SIG-M5 treated with dmso at 0.1 percent for 504 hours (cell line): ENCODE measurements around the gene RGS3.
"Not testable (repeated sequence)": the region's sequence is repeated elsewhere in the genome, so short reads cannot be mapped to it uniquely, and the experiment has no call there.

Experiments used
- DNase-seq: peaks from one replicate; lab custom pipeline; 2025; ENCODE audit not compliant: unreplicated experiment; lab: John Stamatoyannopoulos, UW

The RGS3 gene

DNA sequence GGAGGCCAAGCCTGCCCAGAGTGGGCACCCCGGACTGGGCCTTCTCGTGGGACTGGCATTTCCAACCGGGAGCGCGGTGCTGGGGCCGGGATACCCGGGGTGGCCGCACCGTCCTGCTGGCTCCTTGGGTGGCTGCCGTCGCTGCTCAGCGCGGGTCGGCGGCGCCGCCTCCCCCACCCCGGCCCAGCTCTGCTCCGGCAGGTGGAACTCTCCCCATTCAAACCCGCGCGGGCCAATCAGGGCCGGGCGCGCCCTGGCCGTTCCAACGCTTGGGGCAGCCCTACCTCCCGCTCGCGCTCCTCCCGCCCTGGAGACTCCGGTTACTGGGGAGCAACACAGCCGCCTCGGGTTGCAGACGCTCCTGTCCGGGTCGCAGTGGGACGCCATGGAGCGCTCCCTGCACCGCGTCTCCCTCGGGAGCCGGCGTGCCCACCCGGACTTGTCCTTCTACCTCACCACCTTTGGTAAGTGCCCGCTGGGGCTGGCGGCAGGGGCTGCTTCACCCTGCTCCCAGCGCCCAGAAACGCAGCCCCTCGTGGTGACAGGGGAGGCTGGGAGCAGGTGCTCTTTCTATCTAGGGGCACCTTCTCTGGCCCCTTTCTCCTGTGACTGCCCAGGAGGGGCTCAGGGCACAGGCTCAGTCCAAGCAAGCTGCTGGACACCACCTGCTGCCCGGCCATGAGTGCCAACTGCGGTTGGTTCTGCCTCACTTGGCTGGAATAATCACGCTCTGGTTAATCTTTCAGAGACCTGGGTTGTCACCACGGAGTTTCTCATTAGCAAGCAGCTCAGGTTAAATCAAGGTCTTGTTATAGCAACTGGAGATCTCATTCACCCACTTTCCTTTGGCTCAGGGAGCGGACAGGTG, at the start of gene RGS3:
RGS3 (plus strand) TSS at position 310 of the 868 bp plus-strand sequence; CDS start at position 386, 76 bp downstream.
- DNase-seq = no peak

DNA sequence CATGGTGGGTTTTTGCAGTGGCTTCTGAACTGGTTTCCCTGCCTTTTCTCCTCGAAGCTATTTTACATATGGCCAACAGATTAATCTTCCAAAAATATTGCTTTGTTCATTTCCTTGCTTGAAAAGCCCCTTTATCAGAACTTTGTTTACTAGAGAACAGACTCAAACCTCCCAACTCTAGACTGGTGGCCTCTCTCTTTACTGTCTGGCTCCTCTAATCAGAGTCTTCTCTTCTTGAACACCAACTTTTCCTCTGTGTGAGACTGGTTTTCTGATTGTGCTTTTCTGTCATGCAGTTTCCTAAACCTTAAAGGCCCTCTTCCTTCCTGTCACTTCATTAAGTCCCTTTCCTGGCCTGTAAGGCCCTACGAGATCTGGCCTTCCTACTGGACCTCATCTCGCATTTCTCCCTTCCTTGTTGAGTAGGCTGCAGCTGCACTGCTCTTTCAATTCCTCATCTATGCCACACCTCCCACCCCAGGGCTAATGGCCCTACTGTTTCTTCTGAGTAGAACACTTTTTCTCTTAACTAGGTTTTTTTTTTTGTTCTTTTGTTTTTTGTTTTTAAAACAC, 47.3 kb upstream of the RGS3 start:
- peak; percentile 55 for DNase-seq

- DNase-seq = no peak
Measured at GRCh38 chr9:113417370-113417769, 46.2 kb upstream of the RGS3 start.

GRCh38 chr9:113421726-113422125, 41.8 kb upstream of the RGS3 start:
- DNase-seq = no peak

GRCh38 chr9:113425072-113425471, 38.5 kb upstream of the RGS3 start:
- no peak for DNase-seq

- DNase-seq = no peak
Measured at GRCh38 chr9:113426701-113427100, 36.8 kb upstream of the RGS3 start.

- no peak for DNase-seq
Measured at GRCh38 chr9:113427629-113428028, 35.9 kb upstream of the RGS3 start.

DNA sequence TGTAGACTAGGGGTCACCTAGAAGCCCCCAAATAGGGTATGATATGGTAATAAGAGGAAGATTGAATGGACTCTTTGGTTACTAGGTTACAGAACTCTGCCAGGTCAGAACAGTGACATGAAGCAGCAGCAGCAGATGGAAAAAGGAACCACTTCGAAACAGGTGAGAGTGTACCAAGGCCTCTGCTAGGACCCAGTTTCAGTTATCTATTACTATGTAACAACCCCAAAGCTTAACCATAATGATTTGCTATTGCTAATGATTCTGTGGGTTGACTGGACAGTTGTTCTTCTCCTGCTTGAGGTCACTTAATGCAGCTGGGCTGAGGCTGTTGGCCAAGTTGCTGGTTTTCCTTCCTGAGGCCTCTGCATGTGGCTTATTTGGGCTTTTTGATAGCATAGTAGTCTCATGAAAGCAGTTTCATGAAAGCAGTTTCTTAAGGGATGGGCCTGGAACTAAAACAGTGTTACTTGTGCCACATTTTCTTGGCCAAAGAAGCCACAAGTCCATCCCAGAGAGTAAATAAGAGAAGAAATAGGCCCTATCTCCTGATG, 35.4 kb upstream of the RGS3 start:
- no peak for DNase-seq

DNA sequence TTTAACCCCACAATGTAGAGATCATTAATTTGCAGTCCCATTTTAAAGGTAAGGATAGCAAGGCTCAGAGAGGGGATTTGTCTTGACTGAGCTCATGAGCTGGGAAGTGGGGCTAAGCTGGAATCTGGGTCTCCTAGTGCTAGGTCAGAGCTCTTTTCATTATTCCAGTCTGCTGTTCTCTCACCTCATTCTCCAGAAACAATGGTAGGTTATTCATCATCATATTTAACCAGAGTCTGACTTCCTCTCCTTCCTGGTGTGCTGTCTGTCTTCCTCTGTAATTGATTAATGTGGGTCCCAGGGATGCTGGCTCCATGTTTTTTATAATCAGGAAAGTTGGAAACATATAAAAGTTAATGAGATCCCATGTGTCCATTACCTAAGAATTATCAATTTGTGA, 32.3 kb upstream of the RGS3 start:
- DNase-seq = no peak

GRCh38 chr9:113436728-113437515, 26.6 kb upstream of the RGS3 start:
- no peak for DNase-seq

GRCh38 chr9:113437716-113438115, 25.8 kb upstream of the RGS3 start:
- not testable (repeated sequence) for DNase-seq

DNA sequence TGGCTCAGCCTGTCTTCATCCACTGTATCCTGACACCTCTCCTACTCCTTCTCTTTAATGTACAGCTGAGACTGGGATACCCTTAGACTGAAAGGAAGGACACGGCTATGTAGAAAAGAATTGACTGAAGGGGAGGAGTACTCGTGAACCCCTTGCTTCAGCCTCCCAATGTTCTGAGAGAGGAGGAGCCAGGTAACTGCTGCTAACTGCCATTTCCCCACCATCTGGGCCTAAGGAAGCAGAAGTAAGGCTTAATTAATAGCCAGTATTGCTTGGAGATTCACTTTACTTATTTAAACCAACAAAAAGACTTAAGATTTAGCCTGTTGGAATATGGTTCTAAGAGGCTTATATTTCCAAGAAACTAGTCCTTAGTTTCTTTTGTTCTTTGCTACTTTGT, 18.8 kb upstream of the RGS3 start:
- DNase-seq = no peak

GRCh38 chr9:113446323-113446740, 17.2 kb upstream of the RGS3 start:
- peak; percentile 27 for DNase-seq

- DNase-seq = no peak
Measured at GRCh38 chr9:113449376-113449775, 14.2 kb upstream of the RGS3 start.

DNA sequence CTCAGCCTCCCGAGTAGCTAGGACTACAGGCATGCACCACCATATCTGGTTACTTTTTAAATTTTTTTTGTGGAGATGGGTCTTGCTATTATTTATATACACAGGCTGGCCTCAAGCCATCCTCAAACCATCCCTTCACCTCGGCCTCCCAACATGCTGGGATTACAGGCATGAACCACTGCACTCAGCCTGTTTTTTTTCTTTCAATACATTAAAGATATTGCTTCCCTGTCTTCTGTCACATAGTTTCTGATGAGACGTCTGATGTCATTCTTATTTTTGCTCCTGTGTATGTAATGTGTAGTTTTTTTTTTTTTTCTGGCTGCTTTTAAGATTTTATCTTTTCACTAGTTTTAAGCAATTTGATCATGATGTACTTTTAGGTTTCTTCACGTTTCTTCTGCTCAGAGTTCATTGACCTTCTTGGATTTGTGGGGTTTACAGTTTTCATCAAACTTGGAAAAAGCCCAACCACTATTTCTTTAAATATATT, 11.4 kb upstream of the RGS3 start:
- no peak for DNase-seq

GRCh38 chr9:113454914-113455761, 8.4 kb upstream of the RGS3 start:
- DNase-seq = no peak

DNA sequence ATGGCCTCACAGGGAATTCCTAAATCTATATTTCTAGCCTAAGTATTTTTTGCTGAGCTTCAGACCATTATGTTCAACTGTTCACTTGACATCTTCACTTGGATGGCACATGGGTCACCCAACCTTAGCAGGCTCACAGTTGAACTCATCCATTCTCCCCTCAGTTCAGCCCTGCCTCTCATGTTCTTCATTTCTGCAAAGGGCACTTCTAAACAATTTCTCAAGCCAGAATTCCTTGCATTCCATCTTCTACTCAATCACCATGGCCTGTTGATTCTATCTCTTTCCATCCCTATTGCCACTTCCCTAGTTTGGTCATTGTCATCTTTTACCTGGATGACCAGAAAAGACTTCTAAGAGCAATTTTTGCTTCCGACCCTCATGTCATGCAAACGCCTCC, 7.3 kb upstream of the RGS3 start:
- no peak for DNase-seq

- no peak for DNase-seq
Measured at GRCh38 chr9:113461285-113461684, 2.2 kb upstream of the RGS3 start.

DNA sequence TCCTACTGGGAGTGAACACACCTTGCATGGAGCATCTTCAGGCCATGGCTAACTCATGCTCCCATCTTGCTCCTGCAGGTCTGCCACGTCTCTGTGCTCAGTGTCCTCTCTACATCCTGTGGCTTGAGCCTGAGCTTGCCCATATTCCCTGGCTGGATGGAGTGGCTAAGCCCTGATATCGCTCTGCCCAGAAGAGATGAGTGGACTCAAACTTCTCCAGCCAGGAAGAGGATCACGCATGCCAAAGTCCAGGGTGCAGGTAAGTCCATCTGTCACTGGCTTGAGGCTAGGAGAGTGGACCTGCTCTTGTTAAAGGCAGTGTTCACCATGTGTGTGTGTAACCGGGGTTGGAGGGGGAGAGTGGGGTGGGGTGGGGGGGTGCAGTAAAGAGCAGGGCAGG, 1.6 kb upstream of the RGS3 start:
- DNase-seq = no peak

DNA sequence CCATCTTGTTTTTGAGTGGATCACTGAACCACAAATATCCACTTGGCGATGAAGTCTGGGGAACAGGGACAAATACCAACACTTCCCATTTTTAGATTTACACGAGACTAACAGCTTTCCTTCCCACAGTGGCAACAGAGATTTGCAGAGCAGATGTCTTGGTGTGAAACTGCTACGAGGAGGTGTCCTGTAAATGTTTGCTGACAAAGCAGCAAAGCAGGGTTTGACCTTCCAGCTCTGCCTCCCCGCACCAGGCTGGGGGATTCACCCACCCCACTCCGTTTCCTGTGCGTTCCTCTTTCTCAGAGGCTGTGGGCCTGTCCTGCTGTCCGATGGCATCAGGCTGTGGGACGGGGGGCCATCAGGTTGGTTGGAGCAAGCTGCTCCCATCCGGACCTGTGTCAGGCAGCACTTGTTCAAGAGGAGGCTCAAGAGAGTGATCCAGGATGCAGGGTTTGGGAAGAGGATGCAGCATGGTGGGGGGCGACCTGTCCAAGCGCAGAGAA, 693 bp upstream of the RGS3 start:
- DNase-seq = no peak
